ENCODE data around the gene MYCT1.

The MYCT1 gene

GRCh38 chr6:152726313-152726712, 28.6 kb downstream of the MYCT1 start:
- DNase-seq: no peak

- DNase-seq: no peak
Observed at GRCh38 chr6:152727507-152727906, 29.8 kb downstream of the MYCT1 start.

DNA sequence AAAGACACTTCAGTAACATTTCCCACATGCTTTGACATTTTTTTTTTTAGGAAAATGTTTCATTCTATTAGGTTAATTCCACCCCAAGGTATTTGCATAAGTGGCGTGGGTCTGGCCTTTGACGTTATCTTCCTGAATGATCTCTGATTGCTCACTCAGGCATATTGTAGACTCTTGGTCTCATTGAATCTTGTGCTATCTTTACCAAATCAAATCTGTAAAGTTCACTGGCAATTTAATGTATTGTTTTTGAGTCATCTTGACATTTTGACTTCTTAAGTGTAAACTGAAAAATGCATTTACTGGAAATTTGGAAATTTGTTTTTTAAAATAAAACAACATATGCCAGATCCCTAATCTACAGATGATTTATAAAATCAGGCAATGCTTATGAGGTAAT, 36.9 kb downstream of the MYCT1 start:
- DNase-seq: no peak

DNA sequence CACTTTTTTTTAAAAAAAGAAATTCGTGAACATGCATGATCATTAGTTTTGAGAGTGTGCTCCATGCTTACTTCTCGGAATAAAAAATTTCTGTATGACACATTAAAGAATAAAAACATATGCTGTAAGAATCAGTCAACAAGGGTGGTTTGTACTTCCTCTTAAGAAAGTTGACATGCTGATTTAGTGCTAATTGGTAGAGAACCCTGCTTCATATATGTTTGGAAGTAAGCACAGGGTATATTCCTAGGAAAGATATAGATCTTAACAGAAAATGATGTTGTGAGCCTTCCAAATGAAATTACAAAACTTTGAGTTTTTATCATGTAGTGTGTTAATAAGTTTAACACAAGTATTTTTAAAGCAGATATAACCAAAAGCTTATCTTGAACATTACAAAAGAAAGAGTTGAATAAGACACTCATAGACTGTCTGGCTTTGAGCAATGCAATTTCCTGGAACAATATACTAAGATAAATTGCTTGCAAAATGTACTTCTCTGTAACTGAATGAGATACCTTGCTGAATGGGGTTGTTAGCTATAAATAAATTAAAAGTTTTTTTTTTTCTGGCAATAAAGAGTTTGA, 39.1 kb downstream of the MYCT1 start:
- no peak for DNase-seq

GRCh38 chr6:152745509-152746171, 47.9 kb downstream of the MYCT1 start:
- DNase-seq: no peak

- DNase-seq: no peak
Observed at GRCh38 chr6:152746172-152746553, 48.5 kb downstream of the MYCT1 start.

- DNase-seq: no peak
Observed at GRCh38 chr6:152748843-152749242, 51.1 kb downstream of the MYCT1 start.

GRCh38 chr6:152749336-152749735, 51.6 kb downstream of the MYCT1 start:
- DNase-seq: no peak

DNA sequence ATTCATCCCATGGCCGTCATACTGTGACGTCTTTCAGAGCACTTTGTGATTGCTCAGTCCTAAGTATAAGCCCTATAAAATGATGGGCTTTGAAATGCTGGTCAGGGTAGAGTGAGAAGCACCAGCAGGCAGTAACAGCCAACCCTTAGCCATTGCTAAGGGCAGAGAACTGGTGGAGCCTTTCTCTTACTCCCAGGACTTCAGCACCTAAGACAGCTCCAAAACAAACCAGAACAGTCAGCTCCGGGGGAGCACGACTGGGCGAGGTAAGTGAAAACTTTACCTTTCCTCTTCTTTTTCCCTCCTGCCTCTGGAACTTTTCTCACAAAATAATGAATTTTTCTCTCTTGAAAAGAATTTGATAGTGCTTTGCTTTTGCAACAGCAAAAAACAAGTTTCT, 53.0 kb downstream of the MYCT1 start, which contains the start of gene VIP:
Gene VIP, plus strand, starts transcription at position 104 of the 400 bp plus-strand sequence. CDS start 1,381 bp downstream, outside the sequence.
- DNase-seq: no peak

- DNase-seq: no peak
Observed at GRCh38 chr6:152765331-152765730, 67.6 kb downstream of the MYCT1 start.

GRCh38 chr6:152769159-152769558, 71.5 kb downstream of the MYCT1 start:
- no peak for DNase-seq

DNA sequence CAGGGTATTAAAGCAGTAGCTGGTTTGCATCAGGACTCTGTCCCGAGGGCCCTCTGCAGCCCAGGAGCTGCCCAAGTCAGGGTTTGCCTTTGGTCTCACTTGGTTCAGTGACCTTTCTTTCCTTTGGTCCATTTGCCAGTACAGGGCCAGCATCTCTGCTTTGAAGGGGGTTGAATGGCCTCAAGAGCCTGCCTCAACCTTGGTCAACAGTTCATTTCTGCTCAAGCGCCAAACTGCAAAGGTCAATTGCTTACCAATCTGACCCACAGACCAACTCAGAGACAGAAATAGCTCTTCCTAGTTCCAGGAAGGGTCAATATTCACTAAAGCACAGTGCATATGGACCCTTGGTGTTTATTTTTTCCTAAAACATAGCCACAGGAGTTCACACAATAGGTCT, 72.3 kb downstream of the MYCT1 start:
- DNase-seq: no peak

- DNase-seq: no peak
Observed at GRCh38 chr6:152771061-152771687, 73.5 kb downstream of the MYCT1 start.
